Measurements from ENCODE around the gene WDR93. TPM values are rescaled to one million over a fixed set of nuclear protein-coding genes. Genes with fewer than 3 reads are reported as not detected.
A peak's percentile ranks its signal among the peaks of the same experiment; 100 is the strongest.

WDR93 gene
- total RNA-seq, 1 experiment from 2014 or later = not detected

DNA sequence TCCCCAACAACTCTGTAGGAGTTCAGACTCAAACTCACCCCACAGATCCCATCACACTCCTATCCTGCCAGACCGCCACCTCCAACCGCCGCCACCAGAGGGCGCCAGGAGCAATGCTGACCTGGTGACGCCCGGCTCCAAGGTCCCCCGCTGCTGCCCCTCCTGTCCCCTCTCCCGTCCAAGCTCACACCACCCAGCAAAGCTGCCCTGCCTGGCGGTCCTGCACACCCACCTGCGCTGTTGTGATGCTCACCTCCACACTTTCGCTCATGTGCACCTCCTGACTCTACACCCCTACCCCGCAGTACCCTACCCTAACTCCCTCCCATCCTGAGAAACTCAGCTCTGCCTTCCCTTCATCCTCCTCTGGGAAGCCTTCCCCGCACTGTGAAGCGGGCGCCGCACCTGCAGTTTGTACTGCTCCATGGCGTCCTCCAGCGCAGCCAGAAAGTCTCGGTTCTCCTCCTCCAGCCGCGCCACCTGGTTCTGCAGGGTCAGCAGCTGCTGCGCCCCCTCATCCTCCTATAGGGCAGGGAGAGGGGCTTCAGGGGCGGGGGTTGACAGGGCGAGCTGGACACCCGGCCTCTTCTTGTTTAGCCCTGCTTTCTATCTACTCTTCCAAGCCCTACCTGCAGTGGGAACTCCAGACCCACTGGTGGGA is 43.3 kb upstream of the WDR93 start:
- H3K4me1 Mint-ChIP-seq = 0 out of 2 replicates have a peak, but pooled peaks cover 3% of the 10 kb centered on the region
- TF ChIP-seq RELA (CRISPR knock-in tag; IDR thresholded peaks at IDR 0.05; ENCODE audit: borderline replicate concordance) (no peak), ZNF121 (CRISPR knock-in tag; IDR thresholded peaks at IDR 0.05) (0 out of 2 replicates have a peak, but pooled peaks have one; percentile 8), TP53 (CRISPR knock-in tag; IDR thresholded peaks at IDR 0.05) (no peak), ATF1 (CRISPR knock-in tag; IDR thresholded peaks at IDR 0.05) (no peak), TEAD4 (CRISPR knock-in tag; IDR thresholded peaks at IDR 0.05) (no peak), ELF4 (CRISPR knock-in tag; IDR thresholded peaks at IDR 0.05; ENCODE audit: low read depth) (no peak), NR2C2 (CRISPR knock-in tag; IDR thresholded peaks at IDR 0.05) (no peak), CBFB (CRISPR knock-in tag; IDR thresholded peaks at IDR 0.05; ENCODE audit: low read depth) (no peak), SMAD4 (CRISPR knock-in tag; IDR thresholded peaks at IDR 0.05) (no peak), FOXP1 (CRISPR knock-in tag; IDR thresholded peaks at IDR 0.05; ENCODE audit: borderline replicate concordance) (peak; percentile 56; the same call in 1 of the 2 replicates), NFYB (CRISPR knock-in tag; conservative IDR thresholded peaks at IDR 0.05; ENCODE audit: low read depth) (no peak)
- TF ChIP-seq, protein P1, sequence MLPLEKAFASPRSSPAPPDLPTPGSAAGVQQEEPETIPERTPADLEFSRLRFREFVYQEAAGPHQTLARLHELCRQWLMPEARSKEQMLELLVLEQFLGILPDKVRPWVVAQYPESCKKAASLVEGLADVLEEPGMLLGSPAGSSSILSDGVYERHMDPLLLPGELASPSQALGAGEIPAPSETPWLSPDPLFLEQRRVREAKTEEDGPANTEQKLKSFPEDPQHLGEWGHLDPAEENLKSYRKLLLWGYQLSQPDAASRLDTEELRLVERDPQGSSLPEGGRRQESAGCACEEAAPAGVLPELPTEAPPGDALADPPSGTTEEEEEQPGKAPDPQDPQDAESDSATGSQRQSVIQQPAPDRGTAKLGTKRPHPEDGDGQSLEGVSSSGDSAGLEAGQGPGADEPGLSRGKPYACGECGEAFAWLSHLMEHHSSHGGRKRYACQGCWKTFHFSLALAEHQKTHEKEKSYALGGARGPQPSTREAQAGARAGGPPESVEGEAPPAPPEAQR (CRISPR knock-in tag; IDR thresholded peaks at IDR 0.05) = no peak
- TF ChIP-seq, protein P2, sequence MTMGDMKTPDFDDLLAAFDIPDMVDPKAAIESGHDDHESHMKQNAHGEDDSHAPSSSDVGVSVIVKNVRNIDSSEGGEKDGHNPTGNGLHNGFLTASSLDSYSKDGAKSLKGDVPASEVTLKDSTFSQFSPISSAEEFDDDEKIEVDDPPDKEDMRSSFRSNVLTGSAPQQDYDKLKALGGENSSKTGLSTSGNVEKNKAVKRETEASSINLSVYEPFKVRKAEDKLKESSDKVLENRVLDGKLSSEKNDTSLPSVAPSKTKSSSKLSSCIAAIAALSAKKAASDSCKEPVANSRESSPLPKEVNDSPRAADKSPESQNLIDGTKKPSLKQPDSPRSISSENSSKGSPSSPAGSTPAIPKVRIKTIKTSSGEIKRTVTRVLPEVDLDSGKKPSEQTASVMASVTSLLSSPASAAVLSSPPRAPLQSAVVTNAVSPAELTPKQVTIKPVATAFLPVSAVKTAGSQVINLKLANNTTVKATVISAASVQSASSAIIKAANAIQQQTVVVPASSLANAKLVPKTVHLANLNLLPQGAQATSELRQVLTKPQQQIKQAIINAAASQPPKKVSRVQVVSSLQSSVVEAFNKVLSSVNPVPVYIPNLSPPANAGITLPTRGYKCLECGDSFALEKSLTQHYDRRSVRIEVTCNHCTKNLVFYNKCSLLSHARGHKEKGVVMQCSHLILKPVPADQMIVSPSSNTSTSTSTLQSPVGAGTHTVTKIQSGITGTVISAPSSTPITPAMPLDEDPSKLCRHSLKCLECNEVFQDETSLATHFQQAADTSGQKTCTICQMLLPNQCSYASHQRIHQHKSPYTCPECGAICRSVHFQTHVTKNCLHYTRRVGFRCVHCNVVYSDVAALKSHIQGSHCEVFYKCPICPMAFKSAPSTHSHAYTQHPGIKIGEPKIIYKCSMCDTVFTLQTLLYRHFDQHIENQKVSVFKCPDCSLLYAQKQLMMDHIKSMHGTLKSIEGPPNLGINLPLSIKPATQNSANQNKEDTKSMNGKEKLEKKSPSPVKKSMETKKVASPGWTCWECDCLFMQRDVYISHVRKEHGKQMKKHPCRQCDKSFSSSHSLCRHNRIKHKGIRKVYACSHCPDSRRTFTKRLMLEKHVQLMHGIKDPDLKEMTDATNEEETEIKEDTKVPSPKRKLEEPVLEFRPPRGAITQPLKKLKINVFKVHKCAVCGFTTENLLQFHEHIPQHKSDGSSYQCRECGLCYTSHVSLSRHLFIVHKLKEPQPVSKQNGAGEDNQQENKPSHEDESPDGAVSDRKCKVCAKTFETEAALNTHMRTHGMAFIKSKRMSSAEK (CRISPR knock-in tag; IDR thresholded peaks at IDR 0.05; ENCODE audit: borderline replicate concordance) = no peak
- TF ChIP-seq, protein P3, sequence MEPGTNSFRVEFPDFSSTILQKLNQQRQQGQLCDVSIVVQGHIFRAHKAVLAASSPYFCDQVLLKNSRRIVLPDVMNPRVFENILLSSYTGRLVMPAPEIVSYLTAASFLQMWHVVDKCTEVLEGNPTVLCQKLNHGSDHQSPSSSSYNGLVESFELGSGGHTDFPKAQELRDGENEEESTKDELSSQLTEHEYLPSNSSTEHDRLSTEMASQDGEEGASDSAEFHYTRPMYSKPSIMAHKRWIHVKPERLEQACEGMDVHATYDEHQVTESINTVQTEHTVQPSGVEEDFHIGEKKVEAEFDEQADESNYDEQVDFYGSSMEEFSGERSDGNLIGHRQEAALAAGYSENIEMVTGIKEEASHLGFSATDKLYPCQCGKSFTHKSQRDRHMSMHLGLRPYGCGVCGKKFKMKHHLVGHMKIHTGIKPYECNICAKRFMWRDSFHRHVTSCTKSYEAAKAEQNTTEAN (CRISPR knock-in tag; IDR thresholded peaks at IDR 0.05) = no peak
- TF ChIP-seq, protein P4, sequence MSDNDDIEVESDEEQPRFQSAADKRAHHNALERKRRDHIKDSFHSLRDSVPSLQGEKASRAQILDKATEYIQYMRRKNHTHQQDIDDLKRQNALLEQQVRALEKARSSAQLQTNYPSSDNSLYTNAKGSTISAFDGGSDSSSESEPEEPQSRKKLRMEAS (CRISPR knock-in tag; IDR thresholded peaks at IDR 0.05) = 0 out of 2 replicates have a peak, but pooled peaks have one; percentile 25
- TF ChIP-seq, protein P5, sequence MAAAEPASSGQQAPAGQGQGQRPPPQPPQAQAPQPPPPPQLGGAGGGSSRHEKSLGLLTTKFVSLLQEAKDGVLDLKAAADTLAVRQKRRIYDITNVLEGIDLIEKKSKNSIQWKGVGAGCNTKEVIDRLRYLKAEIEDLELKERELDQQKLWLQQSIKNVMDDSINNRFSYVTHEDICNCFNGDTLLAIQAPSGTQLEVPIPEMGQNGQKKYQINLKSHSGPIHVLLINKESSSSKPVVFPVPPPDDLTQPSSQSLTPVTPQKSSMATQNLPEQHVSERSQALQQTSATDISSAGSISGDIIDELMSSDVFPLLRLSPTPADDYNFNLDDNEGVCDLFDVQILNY (CRISPR knock-in tag; IDR thresholded peaks at IDR 0.05) = no peak
- TF ChIP-seq, protein P6, sequence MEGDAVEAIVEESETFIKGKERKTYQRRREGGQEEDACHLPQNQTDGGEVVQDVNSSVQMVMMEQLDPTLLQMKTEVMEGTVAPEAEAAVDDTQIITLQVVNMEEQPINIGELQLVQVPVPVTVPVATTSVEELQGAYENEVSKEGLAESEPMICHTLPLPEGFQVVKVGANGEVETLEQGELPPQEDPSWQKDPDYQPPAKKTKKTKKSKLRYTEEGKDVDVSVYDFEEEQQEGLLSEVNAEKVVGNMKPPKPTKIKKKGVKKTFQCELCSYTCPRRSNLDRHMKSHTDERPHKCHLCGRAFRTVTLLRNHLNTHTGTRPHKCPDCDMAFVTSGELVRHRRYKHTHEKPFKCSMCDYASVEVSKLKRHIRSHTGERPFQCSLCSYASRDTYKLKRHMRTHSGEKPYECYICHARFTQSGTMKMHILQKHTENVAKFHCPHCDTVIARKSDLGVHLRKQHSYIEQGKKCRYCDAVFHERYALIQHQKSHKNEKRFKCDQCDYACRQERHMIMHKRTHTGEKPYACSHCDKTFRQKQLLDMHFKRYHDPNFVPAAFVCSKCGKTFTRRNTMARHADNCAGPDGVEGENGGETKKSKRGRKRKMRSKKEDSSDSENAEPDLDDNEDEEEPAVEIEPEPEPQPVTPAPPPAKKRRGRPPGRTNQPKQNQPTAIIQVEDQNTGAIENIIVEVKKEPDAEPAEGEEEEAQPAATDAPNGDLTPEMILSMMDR (IDR thresholded peaks at IDR 0.05) = peak; percentile 89
- no peaks in the 10 kb centered on the region for H3K27me3 Mint-ChIP-seq (ENCODE audit: low read depth)
- H3K9me3 Mint-ChIP-seq = no peaks in the 10 kb centered on the region
- CTCF ChIA-PET = interaction anchor here (0.5 to 2.5 kb wide), 27 partner anchors 11 to 602 kb away, joined by 3 to 17 read pairs (median 4); partner anchors contain the start of genes POLG and TICRR
- ATAC-seq (peak; percentile 90), DNase-seq (ENCODE audit: low spot score) (peak; percentile 95)
- no peak overlapping the region for H3K27ac Mint-ChIP-seq
- peak overlapping the region; percentile 50 for H3K4me3 Mint-ChIP-seq
- POLR2A ChIA-PET = interaction anchor here (0.8 kb wide), 1 partner anchor 72 kb away, joined by 3 read pairs; the partner anchor contains the start of gene TICRR
- H3K36me3 Mint-ChIP-seq = peaks cover 22% of the 10 kb centered on the region

Data from WTC11 (cell line).